Esophagus squamous epithelium (tissue), 5 donors: Measurements from ENCODE around the gene PNPLA2. TPM values are rescaled to one million over a fixed set of nuclear protein-coding genes. Genes with fewer than 3 reads are reported as not detected.

Experiments
- DNase-seq: peaks from one replicate; lab custom pipeline; 2025; lab: John Stamatoyannopoulos, UW
- H3K27ac ChIP-seq, 4 donors: fragments of 200-600 bp; sonication (generic); one replicate each; pipeline ENCODE4 v1.5.1; 2016 to 2019; ENCODE audit warnings: mild to moderate bottlenecking in 1 of 4
- H3K27me3 ChIP-seq, 4 donors: fragments of 200-600 bp; sonication (generic); 1 replicate in 3 of 4; 2 replicates in 1 of 4; pipeline versions ENCODE4 v1.5.1 to v1.6.0; 2017 to 2021; ENCODE audit warnings: antibody characterized with exemption in 1 of 4
- H3K36me3 ChIP-seq, 3 donors: fragments of 200-600 bp; sonication (generic); one replicate each; pipeline ENCODE4 v1.5.1; 2016 to 2019
- H3K4me1 ChIP-seq, 3 donors: fragments of 200-600 bp; sonication (generic); one replicate each; pipeline ENCODE4 v1.5.1; 2017 to 2019
- H3K4me3 ChIP-seq, 4 donors: fragments of 200-600 bp; sonication (generic); 1 replicate in 3 of 4; 2 replicates in 1 of 4; pipeline ENCODE4 v1.5.1; 2016 to 2019; ENCODE audit warnings: mild to moderate bottlenecking in 2 of 4, moderate library complexity in 1 of 4
- H3K9me3 ChIP-seq, 3 donors: fragments of 200-600 bp; sonication (generic); one replicate each; pipeline ENCODE4 v1.5.1; 2016 to 2019
- CTCF ChIP-seq, 6 experiments: fragments of 450-650 bp in 4 of 6; fragments of 200-600 bp in 2 of 6; sonication (generic) in 2 of 6; IDR thresholded peaks; one replicate each; pipeline ENCODE4 v1.5.1; 2016 to 2019; ENCODE audit warnings: antibody characterized with exemption in 6 of 6, mild to moderate bottlenecking in 4 of 6, moderate library complexity in 4 of 6
- POLR2A ChIP-seq, 4 donors: fragments of 450-650 bp; IDR thresholded peaks; one replicate each; pipeline ENCODE4 v1.6.1; 2017; ENCODE audit warnings: antibody characterized with exemption in 4 of 4, mild to moderate bottlenecking in 4 of 4, moderate library complexity in 3 of 4
- WGBS, 2 donors: methylation state at CpG; one replicate each; pipeline ENCODE4 v1.1.5; 2018; 5-methylcytosine and 5-hydroxymethylcytosine counted together
- intact Hi-C: fragments of 100-400 bp; cut with DNase I; formaldehyde crosslinking; loops from one replicate; pipeline ENCODE4 v1.15.0; 2022
- total RNA-seq, 4 donors: library from RNA; depleted of rRNA; stranded (reverse); fragments of >200 nt; gene quantifications; one replicate each; pipeline ENCODE4 v1.1.0, GENCODE V29; 2016
- donor health status: DM: yes; HTN: yes; CAD: no.

PNPLA2 gene
- total RNA-seq, 4 donors from 2014 or later: 14.2 to 42.7 (median 26.0) TPM

DNA sequence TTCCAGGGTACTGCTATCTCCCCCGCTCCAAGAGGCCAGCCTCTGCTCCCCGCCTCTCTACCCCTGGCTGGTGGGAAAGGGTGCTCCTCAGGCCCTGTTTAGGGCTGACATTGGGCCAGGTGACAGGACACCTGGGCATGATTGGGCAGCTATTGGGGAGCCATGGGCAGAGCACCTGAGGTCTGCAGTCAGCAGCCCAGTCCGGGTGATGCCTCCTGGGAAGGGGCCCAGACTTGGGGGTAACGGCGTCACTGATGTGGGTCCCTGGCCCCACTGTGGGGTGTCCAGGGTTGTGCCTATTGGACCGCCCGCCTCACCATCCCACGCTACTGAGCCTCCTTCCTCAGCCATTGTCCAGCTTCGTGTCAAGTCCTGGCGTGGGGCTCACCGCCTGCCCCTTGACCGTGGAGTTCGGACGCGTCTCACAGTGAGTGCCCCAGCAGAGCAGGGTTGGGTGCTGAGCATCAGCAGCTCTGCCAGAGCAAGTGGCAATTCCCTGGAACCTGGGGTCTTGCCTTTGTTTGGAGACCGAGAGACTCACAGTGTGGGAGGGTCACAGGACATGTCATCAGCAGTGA lies 38.7 kb upstream of the PNPLA2 start:
- intact Hi-C loops: no loop called here
- peaks cover 0 to 14% (median 0%) of the 10 kb centered on the region in 3 donors for H3K36me3 ChIP-seq
- peaks cover 30 to 70% (median 42%) of the 10 kb centered on the region in 3 donors for H3K4me1 ChIP-seq
- no peak overlapping the region for H3K4me3 ChIP-seq
- DNase-seq: no peak
- WGBS, 2 donors: 91% methylated on average over 9 of the region's 16 CpGs; no CpG with 5 or more reads in 1 of the 2 donors
- H3K27me3 ChIP-seq: no peaks in the 10 kb centered on the region
- no peak overlapping the region for H3K27ac ChIP-seq
- TF ChIP-seq CTCF (IDR thresholded peaks at IDR 0.05) (no peak), POLR2A (IDR thresholded peaks at IDR 0.05) (no peak)
- no peaks in the 10 kb centered on the region for H3K9me3 ChIP-seq

GRCh38 chr11:782264-783174 lies 36.2 kb upstream of the PNPLA2 start:
- peaks cover 16 to 52% (median 26%) of the 10 kb centered on the region in 3 donors for H3K4me1 ChIP-seq
- peaks cover 0 to 14% (median 0%) of the 10 kb centered on the region in 3 donors for H3K36me3 ChIP-seq
- H3K27ac ChIP-seq: peak overlapping the region in 2 of 4 donors; percentile 22 to 32
- peaks cover 0 to 6% (median 0%) of the 10 kb centered on the region in 4 donors for H3K27me3 ChIP-seq
- no peak overlapping the region for H3K4me3 ChIP-seq
- DNase-seq: no peak
- 46 to 65% methylated on average over 12 to 21 of the region's 36 CpGs for WGBS, 2 donors
- no peak for TF ChIP-seq CTCF (IDR thresholded peaks at IDR 0.05)
- intact Hi-C loops: no loop called here
- no peaks in the 10 kb centered on the region for H3K9me3 ChIP-seq

DNA sequence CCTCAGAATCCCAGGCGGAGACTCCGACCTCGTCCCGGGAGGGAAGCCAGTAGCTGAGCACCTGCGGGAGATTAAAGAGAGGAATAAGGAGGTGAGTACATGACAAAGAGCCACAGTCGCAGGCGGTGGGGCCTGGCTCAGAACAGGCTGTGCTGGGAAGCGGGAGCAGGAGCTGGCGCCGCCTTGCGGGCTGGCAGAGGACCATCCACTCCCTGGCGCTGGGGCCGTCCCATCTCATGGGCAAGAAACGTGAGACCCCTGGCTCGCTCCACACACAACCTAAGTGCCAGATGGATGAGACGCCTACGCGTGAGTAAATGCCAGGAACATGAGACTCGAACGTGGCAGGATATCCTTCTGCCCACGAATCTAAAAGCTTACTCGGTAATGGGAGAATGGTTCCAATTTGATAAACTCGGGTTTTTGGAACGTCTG lies 35.1 kb upstream of the PNPLA2 start:
- WGBS, 2 donors: 4 to 13% methylated on average over 19 to 21 of the region's 24 CpGs
- Histone ChIP-seq H3K27me3 (peaks cover 0 to 17% (median 0%) of the 10 kb centered on the region in 4 donors), H3K4me1 (peaks cover 9 to 46% (median 20%) of the 10 kb centered on the region in 3 donors), H3K4me3 (peak overlapping the region in 1 of 4 donors; percentile 7), H3K27ac (peak overlapping the region in 3 of 4 donors; percentile 2 to 35 (median 32)), H3K36me3 (peaks cover 0 to 14% (median 0%) of the 10 kb centered on the region in 3 donors), H3K9me3 (no peaks in the 10 kb centered on the region)
- DNase-seq: no peak
- peak; percentile 34 to 88 (median 70) for TF ChIP-seq CTCF (IDR thresholded peaks at IDR 0.05)
- no peak for TF ChIP-seq POLR2A (IDR thresholded peaks at IDR 0.05)
- intact Hi-C loops: no loop called here

DNA sequence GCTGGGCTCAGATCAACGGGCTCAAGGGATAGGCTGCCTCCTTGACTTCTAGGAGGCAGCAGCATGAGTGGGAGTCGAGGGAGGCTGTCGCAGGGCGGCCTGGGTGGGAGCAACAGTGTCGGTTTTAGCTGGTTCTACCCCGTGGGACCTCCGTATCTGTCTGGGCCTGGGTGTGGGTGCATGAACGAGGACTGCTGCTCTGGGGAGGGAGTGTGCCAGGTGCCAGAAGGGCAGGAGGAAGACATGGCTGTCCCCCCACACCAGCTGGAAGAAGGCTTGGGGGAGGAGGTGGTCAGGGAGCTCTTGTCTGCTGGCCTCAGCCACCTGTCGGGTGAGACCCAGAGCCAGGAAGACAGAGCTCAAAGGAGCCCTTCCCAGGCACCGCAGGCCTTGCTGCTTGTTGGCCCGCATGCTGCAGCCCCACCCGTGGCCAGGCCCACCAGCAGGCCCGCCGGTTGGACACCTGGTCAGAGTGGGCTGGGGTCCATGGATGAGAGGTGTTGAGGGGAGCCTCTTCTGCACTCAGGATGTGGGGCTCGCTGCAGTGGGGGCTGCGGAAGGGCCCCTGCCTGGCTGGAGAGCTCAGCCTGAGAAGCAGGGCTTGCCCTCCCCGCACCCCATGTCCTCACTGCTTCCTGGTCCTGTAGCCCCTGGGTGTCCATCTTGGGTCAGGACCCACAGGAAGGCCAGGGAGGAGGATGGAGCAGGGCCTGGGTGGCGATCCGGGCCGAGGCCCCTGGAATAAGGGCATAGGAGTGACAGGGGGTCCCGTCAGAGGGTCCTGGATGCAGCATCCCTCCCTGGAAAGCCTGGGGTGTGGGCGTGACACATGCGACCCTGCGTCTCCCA lies 32.3 kb upstream of the PNPLA2 start:
- H3K27me3 ChIP-seq: peaks cover 0 to 34% (median 3%) of the 10 kb centered on the region in 4 donors
- WGBS, 2 donors: 58 to 84% methylated on average over 4 to 7 of the region's 24 CpGs
- DNase-seq: no peak
- peaks cover 0 to 45% (median 19%) of the 10 kb centered on the region in 3 donors for H3K4me1 ChIP-seq
- intact Hi-C loops: no loop called here
- TF ChIP-seq CTCF (IDR thresholded peaks at IDR 0.05): no peak
- no peak for TF ChIP-seq POLR2A (IDR thresholded peaks at IDR 0.05)
- H3K36me3 ChIP-seq: peaks cover 0 to 3% (median 1%) of the 10 kb centered on the region in 3 donors
- no peak overlapping the region for H3K27ac ChIP-seq
- H3K9me3 ChIP-seq: no peaks in the 10 kb centered on the region
- no peak overlapping the region for H3K4me3 ChIP-seq
